HG02623 (cell line): Measurements from ENCODE around the gene ITGA11.

ENCODE experiments used
- ATAC-seq: cut with Tn5 transposase; IDR thresholded peaks from one replicate; pipeline ENCODE4 v1.9.1; 2021; ENCODE audit warnings: moderate library complexity; ENCODE audit not compliant: unreplicated experiment

Gene ITGA11

DNA sequence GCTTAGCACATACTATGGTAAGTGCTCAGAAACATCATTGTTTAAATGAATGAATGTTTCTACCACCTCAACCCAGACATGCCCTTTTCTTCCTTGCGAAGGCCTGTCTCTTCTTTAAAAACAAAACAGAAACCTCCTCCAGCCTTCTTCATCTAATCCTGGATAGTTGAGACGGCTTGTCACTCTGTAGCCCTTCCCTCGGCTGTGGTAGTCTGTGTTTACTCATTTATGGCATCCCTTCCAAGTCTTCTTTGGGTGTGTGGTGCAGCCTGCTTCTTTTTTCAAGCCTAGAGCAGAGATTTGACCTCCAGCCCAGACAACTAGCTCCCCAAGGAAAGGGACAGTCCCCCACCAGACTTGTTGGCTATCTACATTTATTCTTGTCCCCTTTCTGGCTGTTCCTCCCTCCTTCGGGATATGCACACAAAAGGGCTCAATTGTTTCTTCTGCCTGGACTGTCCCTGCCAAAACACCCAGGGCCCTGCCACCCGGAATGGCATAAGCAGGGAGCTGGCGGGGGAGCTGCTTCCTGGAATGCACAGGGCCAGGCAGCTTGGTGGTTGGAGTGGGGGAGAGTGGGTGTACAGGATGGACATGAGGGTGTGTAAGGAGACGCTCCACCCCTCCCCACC lies 67.8 kb downstream of the ITGA11 start:
- ATAC-seq: no peak

DNA sequence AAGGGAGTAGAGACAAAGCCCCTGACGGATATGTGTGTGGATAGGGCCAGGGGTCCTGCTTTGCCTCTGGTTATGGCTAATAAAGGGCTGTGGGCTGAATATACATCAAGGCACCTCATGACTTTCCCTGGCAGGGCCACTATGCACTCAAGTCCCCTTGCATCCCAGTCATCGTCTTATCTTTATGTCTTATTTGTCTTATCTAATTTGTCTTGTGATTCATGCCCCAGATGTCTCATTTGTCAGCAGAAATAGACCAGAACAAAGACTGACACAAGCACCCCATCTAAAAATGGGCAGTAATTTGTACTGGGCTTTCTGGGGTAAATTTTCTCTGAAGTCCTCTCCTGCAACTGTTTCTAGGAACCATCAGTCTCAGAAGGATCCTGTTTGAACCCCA lies 68.6 kb downstream of the ITGA11 start:
- no peak for ATAC-seq

DNA sequence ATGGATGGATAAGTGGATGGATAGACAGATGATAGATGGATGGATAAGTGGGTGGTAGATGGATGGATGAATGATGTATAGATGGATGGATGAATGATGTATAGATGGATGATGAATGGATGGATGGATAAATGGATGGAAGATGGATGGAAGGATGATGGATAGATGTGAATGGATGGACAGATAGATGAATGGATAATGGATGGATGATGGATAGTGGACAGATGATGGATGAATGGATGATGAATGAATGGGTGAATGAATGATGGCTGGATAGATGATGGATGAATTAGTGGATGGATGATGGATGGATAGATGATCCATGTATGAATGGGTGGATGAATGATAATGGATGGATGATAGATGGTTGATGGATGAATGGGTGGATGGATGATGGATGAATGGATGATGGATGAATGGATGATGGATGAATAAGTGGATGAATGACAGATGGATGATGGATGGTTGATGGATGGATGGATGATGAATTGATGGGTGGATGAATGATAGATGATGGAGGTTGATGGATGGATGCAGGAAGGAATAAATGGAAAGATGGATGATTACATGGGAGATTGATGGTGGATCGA lies 69.3 kb downstream of the ITGA11 start:
- no peak for ATAC-seq

DNA sequence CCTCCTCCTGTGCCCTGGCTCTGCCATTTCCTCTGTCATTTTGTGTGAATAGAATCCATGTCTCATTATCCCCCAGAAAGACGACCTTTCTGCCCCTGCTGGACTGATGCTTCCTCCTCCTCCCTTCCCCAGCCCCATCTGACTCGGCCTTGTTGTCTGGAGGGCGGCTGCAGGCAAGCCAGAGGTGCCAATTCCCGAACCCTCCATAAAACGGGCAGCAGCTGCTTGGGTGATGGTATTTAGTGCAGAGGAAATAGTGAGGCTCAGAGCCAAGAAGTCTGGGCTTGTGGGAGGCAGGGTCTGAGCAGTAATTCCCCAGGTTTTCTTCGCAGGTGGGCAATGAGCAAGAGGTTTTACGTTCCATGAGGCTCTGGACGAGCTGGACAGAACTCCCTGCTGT lies 71.2 kb downstream of the ITGA11 start:
- ATAC-seq: no peak

DNA sequence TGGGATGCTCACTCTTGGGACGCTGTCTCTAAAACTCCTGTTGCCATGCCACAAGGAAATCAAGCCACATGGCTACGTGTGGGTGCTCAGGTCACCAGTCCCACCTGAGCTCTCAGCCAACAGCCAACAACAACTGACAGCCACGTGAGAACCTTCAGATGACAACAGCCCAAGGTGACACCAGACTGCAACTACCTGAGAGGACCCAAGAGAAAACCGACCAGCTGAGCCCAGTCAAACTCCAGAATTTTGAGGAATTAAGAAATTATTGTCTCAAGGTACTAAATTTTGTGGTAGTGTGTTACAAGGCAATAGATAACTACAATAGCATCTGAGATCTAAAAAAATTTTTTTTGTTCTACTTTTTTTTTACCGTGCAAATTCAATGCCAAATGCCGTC lies 75.2 kb downstream of the ITGA11 start:
- no peak for ATAC-seq

DNA sequence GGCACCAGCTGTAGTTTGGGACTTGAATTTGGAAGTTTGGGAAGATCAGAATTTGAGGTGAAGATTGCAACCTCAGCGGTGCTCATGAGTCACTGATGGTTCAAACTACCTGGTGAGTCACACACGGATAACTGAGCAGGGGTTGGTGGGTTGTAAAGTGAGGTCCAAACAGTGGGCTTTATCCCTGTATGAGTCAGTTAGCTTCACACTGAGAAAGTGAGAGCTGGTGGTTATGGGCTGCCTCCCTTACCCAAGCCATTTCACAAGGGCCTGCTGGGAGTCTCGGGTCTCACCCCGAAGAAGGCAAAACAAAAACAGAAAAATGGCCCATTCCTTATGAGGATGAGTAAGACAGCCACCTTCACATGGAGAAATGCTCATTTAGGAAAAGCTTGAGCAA lies 77.0 kb downstream of the ITGA11 start:
- ATAC-seq: no peak

DNA sequence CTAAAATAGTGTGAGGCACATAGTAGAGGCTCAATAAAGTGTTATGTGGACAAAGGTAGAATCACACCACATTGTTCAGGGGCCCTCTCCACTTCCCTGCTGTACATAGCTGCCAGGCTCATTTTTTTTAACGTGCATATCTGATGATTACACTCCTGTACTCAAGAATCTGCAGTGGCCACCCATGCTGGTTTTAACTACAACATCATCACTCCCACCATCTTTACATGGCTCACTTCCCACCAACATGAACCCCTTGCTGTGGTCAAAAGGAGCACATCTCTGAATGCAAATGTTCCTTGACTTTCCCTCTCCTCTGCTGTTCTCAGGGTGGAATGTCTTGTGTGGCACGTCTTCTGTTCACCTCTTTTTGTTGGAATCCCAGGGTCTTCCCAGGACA lies 77.7 kb downstream of the ITGA11 start:
- no peak for ATAC-seq

DNA sequence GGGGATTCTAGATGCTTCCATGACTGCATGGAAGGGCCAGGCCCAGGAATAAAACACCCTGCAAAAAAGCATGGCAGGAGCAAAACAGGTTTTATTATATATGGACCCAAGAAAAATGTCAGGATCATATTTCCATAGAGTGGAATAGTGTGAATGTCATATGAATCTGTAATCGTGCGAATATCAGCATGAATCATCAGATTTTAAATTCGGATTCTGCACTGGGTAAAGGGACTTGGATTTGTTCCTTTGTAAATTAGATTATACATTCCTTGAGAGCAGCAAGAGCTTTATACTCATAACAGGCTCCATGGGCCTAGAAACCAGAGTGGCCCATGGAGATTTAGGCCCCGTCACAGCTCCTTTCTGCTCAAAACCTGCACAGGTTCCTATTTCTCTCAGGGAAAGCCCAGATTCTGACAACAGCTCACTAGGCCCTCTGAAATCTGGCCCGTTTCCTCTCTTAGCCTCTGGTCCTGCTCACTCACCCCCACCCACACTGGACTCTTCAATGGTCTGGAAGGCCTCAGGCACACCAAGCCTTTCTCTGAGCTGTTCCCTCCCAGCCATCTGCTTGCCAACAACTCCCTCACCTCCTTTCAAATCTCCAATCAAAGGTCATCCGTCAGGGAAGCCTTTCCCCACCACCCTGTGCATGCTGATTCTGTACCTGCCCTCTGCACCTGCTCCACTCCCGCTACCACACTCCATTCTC lies 78.4 kb downstream of the ITGA11 start:
- no peak for ATAC-seq

DNA sequence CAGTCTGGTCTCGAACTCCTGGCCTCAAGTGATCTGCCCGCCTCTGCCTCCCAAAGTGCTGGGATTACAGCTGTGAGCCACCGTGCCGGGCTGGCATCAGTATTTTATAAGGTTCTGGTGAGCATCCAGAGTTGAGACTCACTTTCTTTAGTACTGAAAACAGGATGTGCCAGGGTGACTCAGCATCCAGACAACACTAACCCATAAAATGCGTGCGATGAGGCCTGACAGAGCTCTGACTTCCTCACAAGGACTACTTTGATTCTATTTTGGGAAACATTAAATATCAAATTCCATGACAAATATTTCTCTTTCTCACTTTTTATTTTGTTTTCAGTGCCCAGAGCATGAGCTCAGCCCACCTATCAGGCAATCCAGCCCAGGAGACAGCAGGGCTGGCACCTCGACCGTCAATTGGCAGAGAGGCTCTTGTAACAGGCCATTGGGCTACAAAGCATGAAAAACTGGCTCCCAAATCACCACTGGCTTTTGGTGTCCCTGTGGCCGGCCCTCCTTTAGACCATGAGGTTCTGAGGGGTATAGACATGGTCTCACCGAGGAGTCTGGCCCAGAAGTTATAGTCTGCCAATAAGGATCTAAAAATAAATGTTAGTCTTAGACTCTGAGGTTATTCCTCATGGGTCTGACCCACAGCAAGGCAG lies 79.4 kb downstream of the ITGA11 start:
- no peak for ATAC-seq

DNA sequence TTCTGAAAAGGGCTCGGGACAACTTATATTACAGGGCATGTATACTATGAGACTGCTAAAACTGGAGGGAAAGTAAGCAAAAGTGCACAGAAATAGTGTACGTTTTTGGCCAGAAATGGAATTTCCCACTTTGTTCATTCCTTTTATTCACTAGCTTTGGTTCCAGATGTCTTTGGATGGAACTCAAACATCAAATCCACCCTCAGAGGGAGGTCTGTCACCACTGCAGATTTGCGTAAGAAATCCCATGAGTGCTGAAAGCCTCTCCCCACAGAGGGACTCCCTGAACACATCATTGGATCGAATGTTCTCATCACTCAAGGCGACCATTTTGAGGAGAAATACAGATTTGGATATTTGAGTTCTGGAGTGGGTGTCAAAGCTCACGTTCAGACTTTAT lies 82.8 kb downstream of the ITGA11 start:
- ATAC-seq: no peak

DNA sequence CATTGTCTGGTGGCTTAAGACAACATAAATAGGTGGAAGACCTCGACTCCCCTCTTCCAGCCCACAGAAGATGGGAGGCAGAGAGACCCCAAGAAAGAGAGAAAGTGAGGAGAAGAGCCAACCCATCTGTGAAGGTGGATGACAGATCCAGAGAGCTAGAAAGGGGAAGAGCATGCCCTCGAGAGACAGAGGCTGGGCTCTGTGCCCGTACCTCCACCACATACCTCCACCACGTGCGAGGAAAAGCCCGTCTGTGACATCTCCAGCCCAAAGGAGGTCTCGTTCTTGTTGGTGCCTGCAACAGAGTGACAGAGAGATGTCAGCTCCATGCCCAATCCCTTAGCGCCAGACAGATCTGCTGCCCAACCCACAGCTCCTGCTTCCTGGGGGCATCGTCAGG lies 83.4 kb downstream of the ITGA11 start:
- no peak for ATAC-seq

DNA sequence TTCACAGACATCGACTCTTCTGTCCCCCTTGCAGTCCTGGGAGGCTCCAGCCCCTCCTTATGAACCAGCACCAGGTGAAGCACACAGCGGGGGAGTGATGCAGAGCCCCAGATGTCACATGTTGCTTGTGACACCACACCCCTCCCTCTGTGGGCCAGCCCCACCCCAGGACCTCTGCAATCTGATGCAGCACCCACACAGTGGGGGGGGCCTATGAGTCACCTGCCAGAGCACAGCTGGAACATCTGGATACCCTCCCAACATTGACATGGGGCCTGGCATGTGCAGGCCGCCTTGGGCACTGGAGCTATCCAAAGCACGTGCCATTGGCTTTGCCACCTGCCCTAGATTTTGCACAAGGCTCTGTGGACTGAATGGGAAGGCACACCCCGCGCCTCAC lies 83.9 kb downstream of the ITGA11 start:
- ATAC-seq: no peak

DNA sequence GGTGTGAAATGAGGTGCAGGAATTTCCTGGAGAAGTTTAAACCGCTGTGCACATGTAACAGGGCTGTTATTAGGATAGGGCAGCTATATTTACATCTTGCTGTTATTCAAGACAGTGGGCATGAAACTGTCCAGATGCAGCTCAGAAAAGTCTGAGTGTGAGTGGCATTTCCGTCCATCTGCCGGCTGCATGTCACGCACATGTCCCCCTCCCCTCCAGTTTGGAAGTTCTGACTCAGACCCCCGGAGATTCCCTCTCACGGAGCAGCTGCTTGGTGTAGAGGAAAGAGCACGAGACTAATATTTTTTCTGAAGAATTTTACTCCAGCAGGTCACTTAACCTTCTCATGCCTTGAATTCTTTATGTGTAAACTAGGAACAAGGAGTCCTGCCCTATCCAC lies 84.6 kb downstream of the ITGA11 start:
- ATAC-seq: no peak

DNA sequence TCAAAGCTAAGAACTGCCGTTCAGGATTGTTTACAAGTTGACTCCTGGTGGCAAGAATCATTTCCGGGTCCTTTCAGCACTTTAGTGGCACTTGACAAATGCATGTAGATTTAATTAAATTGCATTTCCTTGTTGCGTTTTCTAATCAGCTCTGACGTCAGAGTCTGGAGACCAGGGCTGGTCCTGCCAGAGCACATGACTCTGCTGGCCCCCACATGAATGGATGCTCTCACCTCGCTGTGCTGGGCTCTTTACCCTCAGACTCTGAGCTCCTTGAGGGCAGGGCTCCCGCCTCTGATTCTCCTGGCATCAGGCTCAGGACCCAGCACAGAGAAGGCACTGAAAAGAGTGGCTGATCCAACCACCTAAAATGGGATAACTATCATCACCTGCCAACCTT lies 85.0 kb downstream of the ITGA11 start:
- no peak for ATAC-seq

DNA sequence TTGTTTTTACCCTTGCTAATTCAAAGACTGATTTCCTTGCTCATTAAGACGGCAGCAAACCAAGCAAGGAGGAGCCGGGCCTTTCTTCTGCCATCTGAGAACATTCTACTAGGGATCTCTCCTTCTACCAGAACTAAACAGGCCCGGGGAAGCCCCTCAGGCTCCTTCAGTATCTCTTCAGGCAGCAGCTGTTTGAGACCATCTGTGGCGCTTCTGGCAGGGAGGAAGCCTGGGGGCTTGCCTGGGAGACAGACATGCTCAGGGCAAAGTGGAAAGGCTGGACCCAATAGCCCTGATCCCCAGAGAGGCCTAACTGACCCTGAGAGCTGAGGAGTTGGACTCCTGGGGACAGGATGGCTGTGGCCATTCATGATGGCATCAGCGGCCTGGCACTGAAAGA lies 86.5 kb downstream of the ITGA11 start:
- no peak for ATAC-seq

DNA sequence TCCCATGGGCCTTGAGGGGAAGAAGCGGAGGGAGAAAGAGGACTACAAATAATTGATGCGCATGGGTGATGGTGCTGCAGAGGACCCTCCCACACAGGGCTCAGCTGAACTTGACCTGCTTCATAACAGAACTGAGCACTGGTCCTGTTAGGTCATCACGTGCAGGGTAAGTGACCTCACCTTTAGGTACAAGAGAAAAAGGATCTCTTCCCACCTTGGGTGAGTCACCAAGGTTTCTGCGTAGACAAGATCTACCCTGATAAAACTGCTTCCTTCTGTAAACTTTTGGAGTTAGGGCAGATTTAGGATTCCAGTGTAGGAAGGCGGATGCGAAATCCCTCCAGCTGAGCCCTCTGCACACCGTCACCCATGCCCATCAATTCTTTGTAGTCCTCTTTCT lies 87.4 kb downstream of the ITGA11 start:
- no peak for ATAC-seq

DNA sequence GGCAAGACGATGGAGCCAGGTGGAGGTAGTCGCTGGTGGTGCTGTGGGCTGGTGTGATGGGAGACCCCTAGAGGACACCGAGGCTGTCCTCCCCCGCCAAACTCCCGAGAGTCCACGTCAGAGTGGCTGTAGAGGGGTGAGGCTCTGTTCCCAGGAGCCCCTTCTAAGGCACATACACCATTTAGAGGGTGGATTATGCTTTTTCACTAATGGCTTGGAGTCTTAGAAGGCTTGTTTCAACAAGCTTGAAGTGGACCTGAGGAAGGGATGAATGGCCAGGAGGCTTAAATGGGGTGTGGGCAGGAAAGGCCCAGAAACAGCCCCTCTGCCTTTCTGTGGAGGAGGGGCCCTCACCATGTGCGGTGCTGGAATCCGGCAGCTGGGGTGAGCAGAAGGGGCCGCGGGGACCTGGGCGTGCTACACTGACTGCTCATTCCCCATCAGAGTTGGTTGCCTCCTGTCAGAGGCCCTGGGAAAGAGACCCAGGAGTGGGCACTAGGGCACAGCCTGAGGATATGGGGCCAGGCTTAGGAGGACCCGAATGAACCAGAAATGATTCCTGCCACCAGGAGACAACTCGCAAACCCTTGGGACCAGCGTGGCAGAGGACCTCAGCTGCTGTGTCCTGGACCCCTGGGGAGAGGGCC lies 88.3 kb downstream of the ITGA11 start:
- no peak for ATAC-seq

DNA sequence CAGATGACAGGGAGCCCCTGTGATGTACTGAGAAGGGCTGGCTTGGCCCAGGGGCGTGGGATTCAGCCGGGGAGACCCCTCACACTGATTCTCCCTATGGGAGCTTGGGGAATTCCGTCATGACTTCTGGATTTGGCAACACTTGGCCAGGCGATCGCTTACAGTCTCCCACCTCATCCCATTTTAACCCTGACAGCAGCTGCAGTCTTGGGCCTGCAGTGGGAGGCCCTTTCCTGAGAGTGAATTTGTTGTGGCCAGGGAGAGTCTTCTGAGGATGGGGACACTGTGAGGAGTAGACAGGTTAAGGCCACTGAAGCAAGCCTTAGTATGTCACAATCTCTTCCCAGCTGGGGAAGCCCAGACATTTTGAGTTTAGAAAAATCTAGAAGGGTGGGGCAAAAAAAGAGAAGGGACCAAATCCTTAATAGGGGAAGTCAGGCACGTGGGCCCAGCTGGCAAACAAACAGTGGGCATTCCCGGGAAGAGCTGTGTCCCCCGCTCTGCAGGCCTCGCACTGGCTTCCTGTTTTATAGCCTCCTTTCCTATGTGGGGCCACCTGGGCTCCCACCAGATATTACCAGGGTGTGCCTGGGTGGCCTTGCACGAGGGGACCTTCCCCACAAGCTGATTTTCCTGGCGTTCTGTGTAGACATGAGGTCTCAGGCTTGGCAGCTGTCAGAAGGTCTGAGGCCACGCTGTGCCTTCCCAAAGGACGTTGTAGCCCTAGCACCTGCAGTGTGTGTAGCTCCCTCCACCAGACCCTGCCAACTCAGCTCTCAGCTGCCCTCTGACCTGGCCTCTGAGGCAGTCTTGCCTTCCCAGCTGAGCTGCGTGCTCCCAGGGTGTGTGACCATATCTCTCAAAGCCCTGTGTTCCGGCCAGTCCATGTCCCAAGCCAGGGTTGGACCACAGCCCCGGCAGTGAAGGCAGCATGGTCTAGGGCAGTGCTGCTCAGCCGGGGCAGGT lies 89.9 kb downstream of the ITGA11 start:
- ATAC-seq: no peak

DNA sequence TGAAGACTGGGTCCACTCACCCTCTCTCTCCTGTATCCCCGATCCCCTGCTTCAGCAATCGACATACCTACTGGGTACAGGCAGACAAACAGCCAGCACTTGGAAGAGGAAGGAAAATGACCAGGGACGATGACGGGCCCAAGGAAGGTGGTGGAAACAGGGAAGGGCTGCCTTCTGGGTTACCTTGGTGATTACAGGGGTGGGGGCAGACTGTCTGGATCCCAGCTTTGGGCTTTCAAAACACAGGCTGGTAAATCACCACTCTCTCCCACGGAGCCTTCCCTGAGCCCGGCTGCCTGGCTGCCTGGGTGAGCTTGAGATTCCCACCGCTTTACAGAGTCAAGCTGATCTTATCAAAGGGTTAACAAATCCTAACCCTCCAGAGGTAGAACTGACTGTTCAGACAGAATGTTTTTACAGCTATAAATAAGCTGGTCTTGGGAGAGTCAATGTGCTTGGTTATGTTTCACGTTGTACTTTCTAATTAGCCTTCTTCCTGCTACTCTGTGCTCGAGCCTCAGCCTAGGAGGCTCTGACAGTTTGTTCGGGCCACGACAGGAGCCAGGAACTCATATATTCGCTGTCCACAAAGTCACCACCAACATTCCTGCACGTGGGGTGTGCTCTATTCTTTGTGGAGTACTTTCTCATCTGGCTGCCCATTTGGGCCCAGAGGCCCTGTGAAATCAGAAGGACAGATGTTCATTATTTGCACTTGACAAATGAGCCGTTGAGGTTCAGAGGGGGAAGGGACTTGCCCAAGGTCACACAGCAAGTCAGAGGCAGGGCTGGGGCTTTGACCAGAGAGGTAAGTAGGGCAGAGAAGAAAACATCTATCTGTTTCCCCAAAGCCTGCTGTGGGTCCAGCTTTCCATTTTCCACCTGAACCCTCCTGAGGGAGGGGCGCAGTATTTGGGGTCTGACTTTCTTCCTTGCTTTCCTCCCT lies 91.0 kb downstream of the ITGA11 start:
- no peak for ATAC-seq
